Testis (tissue), 2 donors: ENCODE results near the gene NRP2.

Experiments
- CTCF ChIP-seq, 3 experiments: fragments of 450-650 bp in 2 of 3; fragments of 200-600 bp in 1 of 3; sonication (generic) in 1 of 3; IDR thresholded peaks; one replicate each; pipeline ENCODE4 v1.5.1; 2016 to 2019; ENCODE audit warnings: antibody characterized with exemption in 3 of 3, mild to moderate bottlenecking in 2 of 3, moderate library complexity in 1 of 3
- POLR2A ChIP-seq: fragments of 450-650 bp; IDR thresholded peaks from one replicate; pipeline ENCODE4 v1.6.1; 2017; ENCODE audit warnings: antibody characterized with exemption, mild to moderate bottlenecking, moderate library complexity

- no peak for TF ChIP-seq CTCF (IDR thresholded peaks at IDR 0.05)
- no peak for TF ChIP-seq POLR2A
Observed at GRCh38 chr2:205717999-205718398, 35.7 kb downstream of the NRP2 start.
